ENCODE results near the gene ALDH4A1. TPM values are rescaled to one million over a fixed set of nuclear protein-coding genes. Genes with fewer than 3 reads are reported as not detected.

Gene ALDH4A1
- total RNA-seq, 1 donor from 2014 or later: 11.7 TPM

DNA sequence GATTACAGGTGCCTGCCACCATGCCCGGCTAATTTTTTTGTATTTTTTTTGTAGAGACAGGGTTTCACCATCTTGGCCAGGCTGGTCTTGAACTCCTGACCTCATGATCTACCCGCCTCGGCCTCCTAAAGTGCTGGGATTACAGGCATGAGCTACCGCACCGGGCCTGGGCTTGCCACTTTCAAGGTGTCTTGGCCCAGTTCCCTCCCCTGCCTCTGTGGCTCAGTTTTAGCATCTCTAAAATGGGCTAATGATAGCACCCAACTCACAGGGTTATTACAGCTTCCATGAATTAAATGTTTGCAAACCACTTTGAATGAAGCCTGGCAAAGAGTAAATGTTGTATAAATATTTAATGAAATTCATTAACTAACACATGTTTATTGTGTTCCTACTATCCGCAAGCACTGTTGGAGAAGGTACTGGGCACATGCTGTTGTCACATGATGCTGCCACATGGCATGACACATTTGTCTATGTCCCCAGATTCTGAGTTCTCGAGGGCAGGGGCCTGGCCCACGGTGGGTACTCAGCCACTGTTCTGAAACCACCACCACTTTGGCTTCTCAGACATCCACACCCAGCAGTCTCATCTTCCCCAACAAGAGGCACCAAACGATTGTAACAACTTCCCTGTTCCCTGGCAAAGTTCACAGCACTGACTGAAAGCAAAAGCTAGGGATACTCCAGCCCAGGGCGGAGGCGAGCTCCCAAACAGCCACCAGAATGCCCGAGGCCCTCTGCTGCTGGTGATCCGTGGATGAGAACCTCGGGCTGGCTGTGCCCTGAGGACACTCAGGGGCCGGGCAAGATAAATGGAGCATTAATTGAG, 44.4 kb upstream of the ALDH4A1 start:
- Histone ChIP-seq H3K4me1 (peaks cover 88% of the 10 kb centered on the region), H3K4me3 (no peak overlapping the region), H3K27me3 (ENCODE audit: low read depth) (no peaks in the 10 kb centered on the region), H3K27ac (peak overlapping the region; percentile 91), H3K9me3 (no peaks in the 10 kb centered on the region), H3K36me3 (no peaks in the 10 kb centered on the region)
- DNase-seq (peak; percentile 50), ATAC-seq (peak in 1 of 2 donors; percentile 6)
- intact Hi-C loops (cut with DNase I): no loop called here
- TF ChIP-seq, protein P1, sequence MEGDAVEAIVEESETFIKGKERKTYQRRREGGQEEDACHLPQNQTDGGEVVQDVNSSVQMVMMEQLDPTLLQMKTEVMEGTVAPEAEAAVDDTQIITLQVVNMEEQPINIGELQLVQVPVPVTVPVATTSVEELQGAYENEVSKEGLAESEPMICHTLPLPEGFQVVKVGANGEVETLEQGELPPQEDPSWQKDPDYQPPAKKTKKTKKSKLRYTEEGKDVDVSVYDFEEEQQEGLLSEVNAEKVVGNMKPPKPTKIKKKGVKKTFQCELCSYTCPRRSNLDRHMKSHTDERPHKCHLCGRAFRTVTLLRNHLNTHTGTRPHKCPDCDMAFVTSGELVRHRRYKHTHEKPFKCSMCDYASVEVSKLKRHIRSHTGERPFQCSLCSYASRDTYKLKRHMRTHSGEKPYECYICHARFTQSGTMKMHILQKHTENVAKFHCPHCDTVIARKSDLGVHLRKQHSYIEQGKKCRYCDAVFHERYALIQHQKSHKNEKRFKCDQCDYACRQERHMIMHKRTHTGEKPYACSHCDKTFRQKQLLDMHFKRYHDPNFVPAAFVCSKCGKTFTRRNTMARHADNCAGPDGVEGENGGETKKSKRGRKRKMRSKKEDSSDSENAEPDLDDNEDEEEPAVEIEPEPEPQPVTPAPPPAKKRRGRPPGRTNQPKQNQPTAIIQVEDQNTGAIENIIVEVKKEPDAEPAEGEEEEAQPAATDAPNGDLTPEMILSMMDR (IDR thresholded peaks at IDR 0.05): no peak

DNA sequence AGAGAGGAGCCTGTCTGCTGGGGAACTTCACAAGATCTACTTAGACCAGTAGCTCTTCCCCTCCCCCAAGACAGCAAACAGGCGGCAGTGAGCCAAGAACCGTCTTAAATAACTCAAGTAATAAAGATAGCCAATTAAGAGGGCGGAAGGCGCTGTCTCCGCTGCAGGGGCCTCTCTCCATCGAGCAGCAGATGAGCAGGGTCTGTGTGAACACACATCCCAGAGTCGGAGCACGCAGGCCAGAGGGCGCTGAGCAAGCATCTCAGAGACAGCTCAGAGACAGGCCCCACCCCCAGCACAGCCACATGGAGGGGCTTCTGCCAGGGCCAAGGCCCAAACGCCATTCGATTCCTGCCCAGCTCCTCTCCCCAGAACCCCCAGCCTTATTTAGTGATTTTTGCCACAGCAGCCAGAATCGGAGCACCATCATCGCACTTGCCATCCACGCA, 43.1 kb upstream of the ALDH4A1 start:
- intact Hi-C loops (cut with DNase I): no loop called here
- TF ChIP-seq, protein P1 (IDR thresholded peaks at IDR 0.05): no peak
- Histone ChIP-seq H3K4me3 (no peak overlapping the region), H3K27me3 (ENCODE audit: low read depth) (no peaks in the 10 kb centered on the region), H3K27ac (peak overlapping the region; percentile 24), H3K36me3 (no peaks in the 10 kb centered on the region), H3K4me1 (peaks cover 82% of the 10 kb centered on the region), H3K9me3 (no peaks in the 10 kb centered on the region)
- no peak for DNase-seq
- ATAC-seq: no peak

DNA sequence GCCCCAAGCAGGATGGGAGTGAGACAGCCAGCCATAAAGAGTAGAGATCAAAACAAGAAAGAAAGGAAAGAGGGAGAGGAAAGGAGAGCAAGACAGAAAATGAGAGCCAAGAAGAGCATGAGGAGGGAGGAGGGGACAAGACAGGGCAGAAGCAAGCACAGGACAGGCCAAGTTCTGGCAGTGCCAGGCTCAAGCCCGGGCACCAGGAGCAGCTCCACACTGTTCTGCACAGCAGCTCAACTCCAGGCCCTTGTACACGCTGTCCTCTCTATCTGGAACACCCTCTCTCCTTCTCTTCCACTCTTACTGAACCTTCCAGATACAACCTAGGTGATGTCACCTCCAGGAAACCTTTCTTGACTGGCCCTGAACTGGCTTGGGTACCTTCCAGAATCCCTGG, 42.5 kb upstream of the ALDH4A1 start:
- intact Hi-C loops (cut with DNase I): no loop called here
- Histone ChIP-seq H3K4me3 (no peak overlapping the region), H3K4me1 (peaks cover 81% of the 10 kb centered on the region), H3K9me3 (no peaks in the 10 kb centered on the region), H3K36me3 (no peaks in the 10 kb centered on the region), H3K27ac (peak overlapping the region; percentile 24), H3K27me3 (ENCODE audit: low read depth) (no peaks in the 10 kb centered on the region)
- TF ChIP-seq, protein P1 (IDR thresholded peaks at IDR 0.05): no peak
- DNase-seq (no peak), ATAC-seq (peak; percentile 26 to 44)

DNA sequence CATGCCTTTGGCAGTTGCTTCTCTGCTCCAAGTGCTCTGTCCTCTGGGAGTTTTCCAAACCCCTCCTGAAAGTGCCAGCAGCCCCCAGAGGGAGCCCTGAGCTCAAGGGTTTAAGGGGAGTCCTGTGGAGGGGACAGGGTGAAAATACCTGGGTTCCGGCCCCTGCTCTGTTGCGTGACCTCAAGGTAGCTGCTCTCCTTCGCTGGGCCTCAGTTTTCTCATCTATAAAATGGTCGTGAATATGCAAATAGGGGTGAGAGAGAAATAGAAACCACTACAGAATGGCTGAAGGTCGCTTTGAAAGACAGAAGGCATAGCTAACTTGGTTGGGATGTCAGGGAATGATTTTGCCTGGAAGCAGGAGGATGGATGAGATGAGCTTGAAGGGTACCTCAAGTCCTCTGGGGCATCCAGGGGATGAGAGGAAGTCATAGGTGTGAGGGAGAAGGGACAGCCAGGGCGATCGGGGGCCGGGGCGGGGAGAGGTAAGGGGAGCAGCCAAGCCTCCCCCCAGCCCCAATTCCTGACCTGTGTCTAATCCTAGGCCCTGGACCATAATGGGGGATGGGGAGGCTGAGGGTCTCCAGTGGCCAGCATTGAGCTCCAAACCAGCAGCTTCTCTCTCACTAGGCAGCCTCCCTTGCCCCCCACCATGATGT, 41.7 kb upstream of the ALDH4A1 start:
- Histone ChIP-seq H3K4me1 (peaks cover 81% of the 10 kb centered on the region), H3K27ac (peak overlapping the region; percentile 24), H3K4me3 (no peak overlapping the region), H3K27me3 (ENCODE audit: low read depth) (no peaks in the 10 kb centered on the region), H3K36me3 (no peaks in the 10 kb centered on the region), H3K9me3 (no peaks in the 10 kb centered on the region)
- DNase-seq (no peak), ATAC-seq (no peak)
- TF ChIP-seq, protein P1 (IDR thresholded peaks at IDR 0.05): no peak
- intact Hi-C loops (cut with DNase I): no loop called here

DNA sequence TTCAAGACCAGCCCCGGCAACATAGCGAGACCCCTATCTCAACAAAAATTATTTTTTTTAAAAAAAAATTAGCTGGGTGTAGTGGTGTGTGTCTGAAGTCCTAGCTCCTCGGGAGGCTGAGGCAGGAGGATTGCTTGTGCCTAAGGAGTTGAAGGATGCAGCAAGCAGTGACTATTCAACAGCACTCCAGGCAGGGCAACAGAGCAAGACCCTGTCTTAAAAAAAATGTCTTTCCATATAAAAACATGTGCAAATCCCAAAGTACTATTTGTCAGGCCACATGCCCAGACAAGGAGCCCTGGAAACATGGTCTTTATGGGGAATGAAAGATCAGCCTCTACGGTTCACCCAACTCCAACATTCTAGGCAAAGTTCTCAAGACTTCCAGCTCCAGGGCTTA, 40.8 kb upstream of the ALDH4A1 start:
- Histone ChIP-seq H3K9me3 (no peaks in the 10 kb centered on the region), H3K36me3 (no peaks in the 10 kb centered on the region), H3K4me1 (peaks cover 79% of the 10 kb centered on the region), H3K27ac (no peak overlapping the region), H3K4me3 (no peak overlapping the region), H3K27me3 (ENCODE audit: low read depth) (no peaks in the 10 kb centered on the region)
- DNase-seq (no peak), ATAC-seq (no peak)
- TF ChIP-seq, protein P1 (IDR thresholded peaks at IDR 0.05): no peak
- intact Hi-C loops (cut with DNase I): no loop called here
